HG02759 (cell line): ENCODE data around the gene ZMIZ1.

Source experiments
- ATAC-seq: cut with Tn5 transposase; IDR thresholded peaks from one replicate; pipeline ENCODE4 v1.9.1; 2021; ENCODE audit warnings: mild to moderate bottlenecking, moderate library complexity; ENCODE audit not compliant: unreplicated experiment

Gene ZMIZ1

DNA sequence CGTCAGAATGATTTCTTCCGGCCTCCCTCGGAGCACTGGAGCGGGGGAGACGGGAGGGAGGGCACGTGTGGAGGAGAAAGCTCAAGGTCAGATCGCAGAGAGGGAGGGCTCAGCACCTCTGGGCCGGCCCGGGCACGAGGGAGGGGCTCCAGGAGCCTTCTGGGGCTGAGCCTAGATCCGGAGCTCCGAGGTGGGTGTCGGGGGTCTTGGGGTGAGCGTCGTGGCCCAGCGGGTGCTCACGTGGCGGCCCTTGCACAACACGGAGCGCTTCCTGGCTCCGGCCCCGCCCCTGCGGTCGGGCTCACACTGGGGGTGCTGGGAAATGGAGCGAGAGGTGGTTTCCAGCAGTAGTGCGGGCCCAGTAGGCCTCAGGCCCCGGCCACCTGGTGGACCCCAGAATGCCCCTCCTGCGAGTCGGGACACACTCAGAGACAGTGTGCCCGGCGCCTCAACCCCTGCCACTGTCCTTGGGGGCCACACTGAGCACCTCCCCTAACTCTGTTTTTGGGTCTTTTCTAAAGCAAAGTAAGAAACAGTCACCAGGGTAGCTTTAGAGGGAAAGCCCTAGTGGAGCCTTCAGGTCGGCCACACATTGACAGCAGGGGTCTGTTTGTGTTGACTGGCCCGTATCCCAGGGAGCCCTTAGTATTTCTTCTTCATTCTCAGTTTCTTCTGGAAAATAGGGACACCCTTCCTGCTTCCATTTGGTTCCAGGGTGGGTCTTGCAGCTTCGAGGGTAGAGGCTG lies 279.3 kb downstream of the ZMIZ1 start:
- ATAC-seq, result peak; percentile 77

DNA sequence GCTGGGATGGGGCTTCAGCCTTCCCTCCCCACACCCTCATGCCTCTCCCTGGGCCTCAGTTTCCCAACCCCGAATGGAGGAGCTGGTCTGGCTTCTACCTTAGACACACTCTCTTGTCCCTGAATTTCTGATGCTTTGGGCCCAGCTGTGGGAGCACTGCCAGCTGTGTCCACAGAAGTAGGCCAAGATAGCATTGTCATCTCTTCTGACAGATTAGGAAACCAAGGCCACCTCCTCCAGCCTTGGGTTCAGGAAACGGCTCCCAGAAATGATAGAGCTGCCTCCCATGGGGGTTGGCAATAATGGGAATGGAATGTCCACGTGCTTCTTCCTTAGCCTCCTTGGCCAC lies 279.8 kb downstream of the ZMIZ1 start:
- no peak for ATAC-seq

DNA sequence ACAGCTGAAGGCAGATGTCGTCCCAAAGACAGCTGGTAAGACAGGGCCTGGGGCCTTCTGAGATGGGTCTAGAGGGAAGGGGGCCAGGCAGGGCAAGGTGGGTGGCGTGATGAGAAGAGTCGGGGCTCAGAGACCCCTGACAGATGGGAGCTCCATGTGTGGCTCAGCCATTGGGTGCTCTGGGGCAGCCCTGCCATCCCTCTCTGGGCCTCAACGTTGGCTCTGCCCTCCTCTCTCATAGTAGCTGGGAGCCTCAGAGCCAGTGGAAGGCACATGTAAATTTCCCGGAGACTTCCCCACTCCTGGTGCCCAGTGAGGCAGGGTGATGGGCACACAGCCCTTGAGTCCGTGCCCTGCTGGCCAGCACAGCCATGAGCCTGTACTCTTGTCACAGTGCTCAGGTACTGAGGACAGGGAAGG lies 280.3 kb downstream of the ZMIZ1 start:
- ATAC-seq, result no peak

DNA sequence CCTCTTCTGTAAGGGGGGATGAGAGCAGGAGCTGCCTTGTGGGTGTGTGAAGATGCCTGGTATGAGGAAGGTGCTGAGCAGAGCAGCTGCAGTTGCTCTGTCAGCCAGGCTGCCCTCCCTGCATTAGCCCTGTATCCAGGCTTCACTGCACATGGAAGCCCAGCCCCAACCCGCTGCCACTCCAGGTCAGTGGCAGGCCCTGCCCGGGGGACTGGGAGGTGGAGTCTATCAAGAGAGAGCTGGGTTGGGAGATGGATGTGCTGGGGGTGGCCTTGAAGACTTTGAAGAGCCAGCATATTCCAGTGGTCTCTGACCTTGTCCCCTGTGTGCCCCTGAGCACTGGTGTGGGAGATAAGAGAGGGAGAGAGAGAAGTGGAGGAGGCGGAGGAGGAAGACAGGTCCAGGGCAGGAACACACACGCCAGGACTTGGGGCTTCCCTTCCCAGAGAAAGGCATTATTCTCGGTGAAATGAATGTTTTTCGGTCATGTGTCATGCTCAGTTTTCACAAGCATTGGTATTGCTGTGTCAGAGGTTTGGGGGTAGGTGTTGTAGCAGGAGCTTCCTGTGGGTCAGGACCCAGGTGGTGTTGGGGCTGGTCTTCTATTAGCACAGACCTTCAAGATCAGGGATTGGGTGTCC lies 281.1 kb downstream of the ZMIZ1 start:
- ATAC-seq, result no peak

DNA sequence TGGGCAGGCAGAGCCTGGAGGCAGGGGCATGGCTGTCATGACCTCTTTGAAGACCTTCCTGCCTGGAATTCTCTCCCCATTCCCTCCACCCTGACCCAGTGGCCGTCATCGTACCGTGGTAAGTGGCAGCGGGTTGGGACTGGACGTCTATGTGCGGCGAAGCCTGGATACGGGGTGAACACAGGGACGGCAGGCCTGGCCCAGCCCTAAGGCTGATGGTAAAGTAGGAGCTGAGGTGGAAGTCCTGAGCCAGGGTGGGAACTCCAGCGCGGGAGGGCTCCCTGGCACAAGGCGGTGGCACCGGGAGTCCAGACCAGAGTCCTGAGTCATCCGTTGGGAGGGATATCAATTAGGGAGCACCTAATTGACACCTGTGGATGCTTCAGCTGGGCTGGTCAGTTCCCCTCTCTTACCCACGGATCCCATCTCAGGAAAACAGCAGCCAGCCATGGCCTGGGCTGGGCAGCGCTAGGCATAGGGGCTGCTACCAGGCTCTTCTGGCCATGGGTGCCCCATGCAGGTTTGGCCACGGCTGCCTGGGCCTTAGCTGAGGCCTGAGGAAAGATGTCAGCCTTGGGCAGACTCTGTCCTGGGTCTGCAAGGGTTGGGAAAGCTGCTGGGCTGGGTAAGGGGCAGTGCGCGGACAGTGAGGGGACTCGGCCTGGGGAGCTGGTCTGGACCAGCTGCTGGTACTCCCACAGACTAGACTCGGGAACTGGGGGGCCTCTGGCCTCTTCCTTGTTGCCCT lies 281.8 kb downstream of the ZMIZ1 start:
- no peak for ATAC-seq

DNA sequence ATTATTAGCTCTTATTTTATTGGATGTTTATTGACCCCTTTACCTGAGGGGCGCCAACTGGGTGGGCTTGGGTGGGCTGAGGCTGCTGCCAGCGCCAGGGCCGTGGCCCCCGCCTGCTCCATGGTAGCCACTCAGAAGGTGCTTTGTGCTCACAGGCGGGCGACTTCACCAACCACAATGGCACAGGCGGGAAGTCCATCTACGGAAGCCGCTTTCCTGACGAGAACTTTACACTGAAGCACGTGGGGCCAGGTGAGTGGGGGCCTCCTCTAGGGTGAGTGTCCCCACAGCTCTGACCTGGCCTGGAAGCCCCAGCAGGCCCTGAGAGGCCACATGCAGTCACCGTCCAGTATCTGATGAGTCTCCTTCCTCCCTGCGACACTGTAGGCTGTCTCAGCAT lies 282.6 kb downstream of the ZMIZ1 start:
- ATAC-seq, result no peak

DNA sequence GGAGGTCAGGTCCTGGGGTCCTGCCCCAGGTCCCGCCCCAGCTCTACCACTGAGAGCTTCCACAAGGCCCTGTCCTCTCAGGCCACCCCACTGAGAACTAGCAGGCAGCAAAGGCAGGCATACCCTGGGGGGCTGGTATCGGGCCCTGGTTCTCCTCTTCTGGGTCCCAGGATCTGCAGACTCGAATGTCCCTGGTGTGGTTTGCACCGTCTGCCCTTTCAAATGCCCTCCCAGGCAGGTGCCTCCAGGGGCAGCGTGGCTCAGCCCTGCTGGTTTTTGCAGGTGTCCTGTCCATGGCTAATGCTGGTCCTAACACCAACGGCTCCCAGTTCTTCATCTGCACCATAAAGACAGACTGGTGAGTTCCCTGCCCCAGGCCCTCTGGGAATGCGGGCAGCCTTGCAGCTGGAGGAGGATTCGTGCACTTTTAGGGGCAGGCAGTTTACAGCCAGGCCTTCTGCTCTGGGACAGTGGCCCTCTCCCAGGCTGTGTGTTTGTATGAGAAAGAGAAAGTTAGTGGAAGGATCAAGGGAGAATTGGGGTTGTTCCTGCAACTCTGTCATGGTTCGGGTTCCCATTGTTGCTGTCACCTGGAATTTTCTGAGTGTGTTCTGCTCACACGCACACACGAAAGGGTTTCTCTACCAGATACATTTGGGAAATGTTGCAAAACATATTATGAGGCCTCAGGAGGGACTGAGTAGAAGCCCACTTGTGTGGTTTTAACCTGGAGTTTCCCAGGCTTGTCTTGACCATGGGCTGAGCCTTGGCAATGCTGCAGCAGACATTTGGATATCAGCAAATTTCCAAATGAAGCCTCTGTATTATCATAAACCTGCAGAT lies 283.5 kb downstream of the ZMIZ1 start:
- ATAC-seq, result no peak

DNA sequence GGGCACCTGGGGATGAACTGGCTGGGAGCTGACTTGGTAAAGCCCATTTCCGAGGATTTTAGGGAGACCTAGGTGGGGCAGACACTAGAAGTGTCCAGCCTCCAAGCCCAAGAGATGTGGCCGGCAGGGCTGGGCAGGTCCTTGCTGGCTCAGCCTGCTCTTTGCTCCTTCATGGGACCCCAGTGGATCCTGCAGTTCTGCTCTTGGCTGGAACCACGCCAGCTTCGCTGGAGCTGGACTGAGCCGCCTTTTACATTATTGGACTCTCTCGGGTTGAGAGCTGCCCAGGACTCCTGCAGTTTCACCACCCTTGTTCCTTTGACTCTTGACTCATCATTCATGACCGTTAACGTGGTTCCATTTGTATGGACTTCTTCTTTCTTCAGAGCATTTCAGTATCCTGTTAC lies 284.2 kb downstream of the ZMIZ1 start:
- no peak for ATAC-seq

DNA sequence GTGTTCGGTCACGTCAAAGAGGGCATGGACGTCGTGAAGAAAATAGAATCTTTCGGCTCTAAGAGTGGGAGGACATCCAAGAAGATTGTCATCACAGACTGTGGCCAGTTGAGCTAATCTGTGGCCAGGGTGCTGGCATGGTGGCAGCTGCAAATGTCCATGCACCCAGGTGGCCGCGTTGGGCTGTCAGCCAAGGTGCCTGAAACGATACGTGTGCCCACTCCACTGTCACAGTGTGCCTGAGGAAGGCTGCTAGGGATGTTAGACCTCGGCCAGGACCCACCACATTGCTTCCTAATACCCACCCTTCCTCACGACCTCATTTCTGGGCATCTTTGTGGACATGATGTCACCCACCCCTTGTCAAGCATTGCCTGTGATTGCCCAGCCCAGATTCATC lies 285.0 kb downstream of the ZMIZ1 start:
- no peak for ATAC-seq

DNA sequence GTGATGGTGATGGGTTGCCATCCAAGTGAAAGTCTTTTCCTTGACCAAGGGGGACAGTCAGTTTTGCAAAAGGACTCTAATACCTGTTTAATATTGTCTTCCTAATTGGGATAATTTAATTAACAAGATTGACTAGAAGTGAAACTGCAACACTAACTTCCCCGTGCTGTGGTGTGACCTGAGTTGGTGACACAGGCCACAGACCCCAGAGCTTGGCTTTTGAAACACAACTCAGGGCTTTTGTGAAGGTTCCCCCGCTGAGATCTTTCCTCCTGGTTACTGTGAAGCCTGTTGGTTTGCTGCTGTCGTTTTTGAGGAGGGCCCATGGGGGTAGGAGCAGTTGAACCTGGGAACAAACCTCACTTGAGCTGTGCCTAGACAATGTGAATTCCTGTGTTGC lies 285.4 kb downstream of the ZMIZ1 start:
- ATAC-seq, result peak; percentile 41

DNA sequence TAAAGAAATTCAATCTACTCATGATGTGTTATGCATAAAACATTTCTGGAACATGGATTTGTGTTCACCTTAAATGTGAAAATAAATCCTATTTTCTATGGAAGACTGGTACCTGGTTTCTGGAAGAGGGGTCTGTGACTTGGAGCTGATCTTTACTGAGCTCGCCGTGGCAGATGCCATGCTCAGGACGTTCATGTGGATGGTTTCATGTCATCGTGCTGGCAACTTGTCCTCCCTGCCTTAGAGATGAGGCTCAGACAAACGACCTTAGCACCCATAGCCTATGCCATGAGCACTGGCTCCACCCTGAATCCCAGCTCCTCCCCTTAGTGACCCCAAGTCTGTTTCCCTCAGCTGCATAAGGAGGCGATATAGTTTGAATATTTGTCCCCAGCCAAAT lies 285.8 kb downstream of the ZMIZ1 start:
- ATAC-seq, result no peak

DNA sequence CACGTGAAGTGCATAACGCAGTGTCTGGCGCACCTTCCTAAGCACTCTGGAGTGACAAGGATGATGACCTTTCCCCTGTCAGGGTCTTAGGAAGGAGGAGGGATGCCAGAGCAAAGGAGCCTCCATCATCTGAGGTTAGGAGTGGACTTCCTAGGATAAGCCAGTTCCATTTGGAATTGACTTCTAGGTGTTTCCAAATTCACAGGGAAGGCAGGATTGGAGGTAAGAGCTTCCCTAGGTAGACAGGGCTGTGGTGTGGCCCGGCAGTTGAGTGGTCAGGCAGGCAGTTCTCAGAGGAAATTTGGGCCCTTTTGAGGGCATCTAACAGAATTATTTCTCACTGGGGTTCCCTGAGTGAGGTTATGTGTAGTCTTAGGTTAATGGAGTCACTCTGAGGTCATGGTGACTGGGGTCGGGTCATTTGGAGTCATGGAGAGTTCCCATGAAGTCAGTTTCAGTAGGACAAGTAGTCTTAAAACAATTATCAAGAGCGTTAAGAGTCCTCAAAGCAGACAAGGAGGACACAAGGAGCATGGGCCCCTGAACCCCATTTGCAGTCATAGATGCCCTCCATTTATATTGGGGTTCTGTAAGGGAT lies 286.8 kb downstream of the ZMIZ1 start:
- no peak for ATAC-seq

DNA sequence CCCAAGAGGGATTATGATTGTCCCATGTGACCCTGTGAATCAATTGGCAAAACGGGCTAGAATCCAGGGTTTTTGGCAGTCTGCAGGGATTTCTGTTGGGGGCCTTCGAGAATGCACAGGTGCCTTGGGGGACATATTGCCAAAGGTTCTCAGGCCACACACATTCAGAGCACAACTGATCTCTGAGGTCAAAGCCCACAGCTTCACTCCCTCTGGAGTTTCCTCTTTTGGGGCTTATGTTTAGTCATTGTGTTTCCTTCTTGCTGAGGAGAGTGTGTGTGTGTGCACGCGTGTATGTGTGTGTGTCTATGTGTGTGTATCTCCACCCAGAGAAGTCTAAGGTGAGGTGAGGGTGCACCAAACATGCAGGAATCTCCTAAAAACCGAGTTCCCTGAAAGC lies 287.3 kb downstream of the ZMIZ1 start:
- ATAC-seq, result no peak

DNA sequence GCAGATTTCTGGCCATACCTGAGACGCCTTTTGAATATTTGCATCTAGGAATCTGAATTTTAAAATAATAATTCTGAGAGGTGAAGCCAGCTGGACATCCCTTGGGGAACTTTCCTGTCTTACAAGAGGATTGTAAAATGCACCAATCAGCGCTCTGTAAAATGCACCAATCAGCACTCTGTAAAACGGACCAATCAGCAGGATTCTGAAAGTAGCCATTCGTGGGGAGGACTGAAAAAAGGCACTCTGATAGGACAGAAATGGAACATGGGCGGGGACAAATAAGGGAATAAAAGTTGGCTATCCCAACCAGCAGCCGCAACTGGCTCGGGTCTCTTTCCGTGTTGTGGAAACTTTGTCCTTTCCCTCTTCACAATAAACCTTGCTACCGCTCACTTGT lies 288.4 kb downstream of the ZMIZ1 start:
- no peak for ATAC-seq

DNA sequence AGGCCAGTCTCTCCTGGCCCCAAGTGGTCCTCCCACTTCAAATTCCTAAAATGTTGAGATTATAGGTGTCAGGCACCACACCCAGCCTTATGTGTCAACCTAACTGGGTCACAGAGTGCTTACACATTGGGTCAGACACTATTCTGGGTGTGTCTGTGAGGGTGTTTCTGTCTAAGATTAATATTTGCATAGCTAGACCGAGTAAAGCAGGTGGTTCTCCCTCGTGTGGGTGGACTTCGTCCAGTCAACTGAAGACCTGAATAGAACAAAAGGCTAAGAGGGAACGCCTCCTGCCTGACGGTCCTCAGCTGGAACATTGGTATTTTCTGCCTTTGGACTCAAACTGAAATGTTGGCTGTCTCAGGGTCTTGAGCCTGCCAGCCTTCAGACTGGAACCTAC lies 290.0 kb downstream of the ZMIZ1 start:
- peak; percentile 63 for ATAC-seq

DNA sequence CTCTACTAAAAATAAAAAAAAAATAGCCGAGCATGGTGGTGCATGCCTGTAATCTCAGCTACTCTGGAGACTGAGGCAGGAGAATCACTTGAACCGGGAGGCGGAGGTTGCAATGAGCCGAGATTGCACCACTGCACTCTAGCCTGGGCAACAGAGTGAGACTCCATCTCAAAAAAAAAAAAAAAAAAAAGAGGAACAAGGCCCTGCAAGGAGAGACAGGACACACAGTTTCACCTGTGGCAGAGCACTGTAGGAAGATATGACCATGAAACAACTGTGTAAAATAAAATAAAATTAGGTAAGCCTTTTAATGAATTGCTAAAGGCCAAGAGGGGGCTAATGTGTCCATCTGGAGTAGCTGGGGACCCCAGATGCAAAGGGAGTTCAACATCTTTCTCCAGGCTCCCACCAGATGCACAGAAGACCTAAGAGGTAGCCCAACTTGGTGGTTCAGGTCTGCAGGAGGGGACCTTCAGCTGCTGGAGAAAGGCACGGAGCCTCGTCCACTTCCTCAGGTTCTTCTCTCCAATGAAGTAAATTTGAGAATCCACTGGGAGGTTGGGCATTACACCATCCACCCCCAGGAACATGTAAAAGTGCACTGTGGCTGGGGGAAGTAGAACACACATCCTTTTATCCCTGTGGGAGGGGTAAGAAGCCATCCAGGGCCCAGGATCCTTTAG lies 291.2 kb downstream of the ZMIZ1 start:
- no peak for ATAC-seq

DNA sequence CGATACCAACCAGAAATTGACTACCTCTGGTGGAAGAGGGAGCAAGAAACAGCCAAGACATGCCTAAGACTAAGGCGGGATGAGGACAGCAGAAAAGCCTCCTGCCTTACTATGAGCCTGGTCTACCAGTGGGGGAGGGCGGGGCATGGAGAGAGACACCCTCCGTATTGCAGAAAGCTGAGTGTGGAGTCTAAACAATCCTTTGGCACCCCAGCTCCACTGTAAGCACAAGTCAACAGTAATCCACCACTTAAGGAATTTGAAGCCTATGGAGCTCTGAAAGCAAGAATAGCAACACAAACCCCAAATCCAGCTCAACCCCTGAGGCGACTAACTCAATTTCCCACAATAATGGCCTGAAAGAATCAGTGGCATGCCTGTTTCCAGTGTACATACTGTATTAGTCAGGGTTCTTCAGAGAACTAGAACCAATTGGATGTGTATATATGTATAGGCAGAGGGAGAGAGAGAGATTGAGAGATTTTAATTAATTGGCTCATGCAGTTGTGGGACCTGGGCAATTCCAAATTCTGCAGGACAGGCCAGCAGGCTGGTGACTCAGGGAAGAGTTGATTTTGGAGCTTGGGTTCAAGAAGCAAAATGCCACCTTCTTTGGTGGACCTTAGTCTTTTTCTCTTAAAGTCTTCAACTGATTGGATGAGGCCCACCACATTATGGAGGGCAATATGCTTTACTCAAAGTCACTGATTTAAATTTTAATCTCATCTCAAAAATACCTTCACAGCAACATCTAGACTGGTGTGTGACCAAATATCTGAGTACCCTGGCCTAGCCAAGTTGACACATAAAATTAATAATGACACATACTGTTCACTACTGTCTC lies 292.0 kb downstream of the ZMIZ1 start:
- no peak for ATAC-seq

DNA sequence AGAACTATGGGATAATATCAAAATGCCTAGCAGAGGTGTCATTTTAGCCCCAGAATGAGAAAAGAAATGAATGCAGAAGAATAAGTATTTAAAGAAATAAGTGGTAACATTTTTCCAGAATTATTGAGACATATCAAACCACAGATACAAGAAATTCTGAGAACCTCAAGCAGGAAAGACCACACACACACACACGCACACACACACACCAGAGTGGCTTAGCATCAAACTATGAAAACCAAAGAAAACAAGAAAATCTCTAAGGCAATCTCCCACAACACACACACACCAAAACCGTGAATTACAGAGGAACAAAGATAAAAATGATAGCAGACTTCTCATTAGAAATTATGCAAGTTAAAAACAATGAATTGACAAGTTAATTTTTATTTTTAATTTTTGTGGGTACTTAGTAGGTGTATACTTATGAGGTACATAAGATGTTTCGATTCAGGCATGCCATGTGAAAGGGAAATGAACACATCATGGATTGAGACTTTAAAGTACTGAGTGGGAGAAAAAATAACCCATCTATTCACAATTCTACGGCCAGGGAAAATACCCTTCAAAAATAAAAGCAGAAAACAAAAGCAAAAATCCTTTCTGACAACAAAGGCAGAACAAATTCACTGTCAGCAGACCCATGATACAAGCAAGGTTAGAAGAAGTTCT lies 293.1 kb downstream of the ZMIZ1 start:
- no peak for ATAC-seq
